Left ventricle myocardium superior (tissue), 1 donor: ENCODE measurements around the gene CMTR1. TPM values are rescaled to one million over a fixed set of nuclear protein-coding genes. Genes with fewer than 3 reads are reported as not detected.
"Not testable (repeated sequence)": the region's sequence is repeated elsewhere in the genome, so short reads cannot be mapped to it uniquely, and the experiment has no call there.

Experiments
- ATAC-seq: fragments of 200-7000 bp; cut with Tn5 transposase; one replicate; pipeline ENCODE4 v1.9.1; 2020; ENCODE audit warnings: mild to moderate bottlenecking, moderate library complexity
- DNase-seq: peaks from one replicate; pipeline ENCODE4 v3.0.0-alpha.2; 2020
- intact Hi-C: fragments of 100-400 bp; cut with micrococcal nuclease; formaldehyde crosslinking; loops from one replicate; pipeline ENCODE4 v1.11.0; 2022
- total RNA-seq: library from RNA; stranded (reverse); fragmentation: NEBNext Ultra II Directional; extraction: Animal tissue kit (Norgen Biotek cat#: 25700); gene quantifications from one replicate; pipeline ENCODE4 v1.2.1, GENCODE V29; 2021
- donor health status: DM: no; HTN: yes; CAD: no; lungs with severe emphysema.

Gene CMTR1
- total RNA-seq, 1 donor from 2014 or later, result 30.0 TPM

- intact Hi-C loops, result no loop called here
- DNase-seq, result no peak
- peak; percentile 20 for ATAC-seq
Measured at GRCh38 chr6:37432590-37432915, 468 bp upstream of the CMTR1 start.

GRCh38 chr6:37433657-37434271 lies 743 bp downstream of the CMTR1 start:
- DNase-seq (no peak), ATAC-seq (no peak)
- intact Hi-C loops, result no loop called here

GRCh38 chr6:37435373-37435772 lies 2.4 kb downstream of the CMTR1 start:
- ATAC-seq (no peak), DNase-seq (no peak)
- intact Hi-C loops, result no loop called here

DNA sequence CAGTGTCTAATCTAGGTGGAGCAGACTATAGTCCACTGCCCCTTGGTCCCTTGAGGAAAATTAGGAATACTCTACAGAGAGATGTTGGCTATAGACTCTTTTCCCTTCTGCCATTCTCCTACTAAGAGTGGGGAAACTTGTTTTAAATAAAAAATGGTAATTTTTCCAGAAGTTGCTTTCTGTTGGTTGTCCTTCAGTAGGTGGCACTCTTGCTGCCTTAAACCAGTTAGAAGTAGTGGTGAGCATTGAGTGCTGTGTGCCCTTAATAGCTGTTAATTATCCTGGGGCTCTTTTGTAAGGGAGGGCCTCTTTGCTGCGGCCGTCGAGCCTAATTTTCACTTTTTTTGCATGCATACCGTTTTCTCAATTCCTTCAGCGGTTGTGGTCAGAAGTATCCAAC lies 2.8 kb downstream of the CMTR1 start:
- intact Hi-C loops, result no loop called here
- ATAC-seq (no peak), DNase-seq (no peak)

GRCh38 chr6:37438930-37439329 lies 5.9 kb downstream of the CMTR1 start:
- DNase-seq (no peak), ATAC-seq (no peak)
- intact Hi-C loops, result no loop called here

DNA sequence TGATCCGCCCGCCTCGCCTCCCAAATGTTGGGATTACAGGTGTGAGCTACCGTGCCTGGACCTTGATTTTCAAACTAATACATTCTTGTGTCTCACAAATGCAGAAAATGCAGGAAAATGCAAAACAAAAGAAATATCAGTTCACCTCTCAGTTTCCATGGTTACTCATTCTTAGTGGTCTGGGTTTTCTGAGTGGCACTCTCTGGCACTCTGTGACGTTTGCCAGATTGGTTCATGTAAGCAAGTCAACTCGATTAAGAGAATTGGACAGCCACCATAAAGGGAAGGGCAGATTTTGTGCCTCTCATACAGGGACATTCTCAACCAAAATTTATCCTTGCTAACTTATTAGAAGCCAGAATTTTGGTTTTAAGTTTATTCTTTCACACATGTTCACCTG lies 8.6 kb downstream of the CMTR1 start:
- ATAC-seq, result no peak

DNA sequence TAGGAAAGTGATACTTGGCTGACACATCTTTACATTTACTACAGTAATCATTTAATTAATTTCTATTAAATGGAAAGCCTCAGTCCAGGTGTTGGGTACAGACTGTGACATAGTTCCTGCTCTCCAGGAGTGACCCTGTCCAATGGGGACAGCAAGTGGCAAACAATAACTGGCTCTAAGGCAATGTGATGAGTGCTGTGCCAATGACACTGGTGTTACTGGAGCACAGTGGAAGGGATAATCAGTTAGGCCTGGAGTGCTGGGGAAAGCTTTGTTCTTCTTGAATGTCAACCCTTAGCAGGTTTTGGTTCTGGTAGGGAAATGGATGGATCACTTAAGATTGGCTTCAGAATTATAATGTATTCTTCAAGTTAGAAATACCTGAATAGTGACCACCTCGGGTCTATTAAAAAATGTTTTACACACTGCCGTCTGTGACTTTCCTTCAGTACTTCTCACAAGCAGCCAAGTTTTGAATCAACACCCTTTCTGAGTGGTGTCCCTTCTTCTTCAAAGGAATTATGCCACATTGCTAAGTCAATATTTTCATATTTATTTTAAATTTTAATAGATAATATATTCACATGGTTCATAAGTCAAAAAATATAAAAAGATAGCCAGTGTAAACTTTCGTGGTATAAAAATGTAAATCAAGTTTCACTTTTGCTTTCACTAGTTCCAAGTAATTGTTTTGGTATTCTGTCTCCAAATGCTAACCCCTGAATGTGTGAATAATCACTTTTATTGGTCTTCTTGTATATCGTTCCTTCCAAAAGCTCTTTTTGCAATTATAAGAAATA lies 9.6 kb downstream of the CMTR1 start:
- intact Hi-C loops, result no loop called here
- ATAC-seq, result peak; percentile 96
- DNase-seq, result no peak

More for the DNA sequence above, 8.6 kb downstream of the CMTR1 start:
- intact Hi-C loops, result no loop called here
- DNase-seq, result no peak

GRCh38 chr6:37443216-37443542 lies 10.2 kb downstream of the CMTR1 start:
- intact Hi-C loops, DNase-seq, ATAC-seq: not testable (repeated sequence)

- ATAC-seq (no peak), DNase-seq (no peak)
- intact Hi-C loops, result no loop called here
Measured at GRCh38 chr6:37449984-37450383, 17.0 kb downstream of the CMTR1 start.

DNA sequence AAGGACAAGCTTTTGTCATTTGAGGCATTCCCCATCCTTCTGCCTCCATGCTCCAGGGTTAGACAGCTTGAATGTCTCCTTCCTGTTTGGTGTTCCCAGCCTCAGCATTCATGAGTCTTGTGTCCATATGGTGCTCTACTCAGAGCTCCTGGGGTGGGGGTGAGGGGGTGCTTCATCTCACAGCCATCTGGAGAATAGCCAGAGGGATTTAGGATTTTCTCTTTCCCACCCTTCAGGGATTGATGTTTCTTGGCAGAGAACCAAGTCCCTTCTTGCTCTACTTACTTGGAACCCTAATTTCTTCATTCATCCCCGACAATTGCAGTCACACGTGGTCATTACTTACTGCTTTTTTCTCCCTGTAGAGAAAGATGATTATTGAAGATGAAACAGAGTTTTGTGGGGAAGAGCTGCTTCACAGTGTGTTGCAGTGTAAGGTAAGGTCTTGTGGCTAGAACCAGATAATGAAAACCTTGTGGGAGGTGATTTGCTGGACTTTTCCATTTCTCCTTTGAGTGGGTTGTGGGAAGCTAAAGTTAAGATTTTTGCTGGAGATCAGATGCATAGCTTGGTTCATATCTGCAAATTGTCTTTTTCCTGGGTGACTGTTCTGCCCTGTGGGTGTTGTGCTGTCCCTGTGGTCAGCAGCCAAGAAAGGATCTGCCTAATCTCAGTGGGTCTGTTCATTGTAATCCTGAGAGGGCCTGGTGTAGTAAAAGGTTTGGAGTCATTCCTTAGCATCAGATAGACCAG lies 18.6 kb downstream of the CMTR1 start:
- ATAC-seq (no peak), DNase-seq (no peak)
- intact Hi-C loops, result no loop called here

GRCh38 chr6:37452522-37452921 lies 19.5 kb downstream of the CMTR1 start:
- no peak for DNase-seq
- no peak for ATAC-seq
- intact Hi-C loops, result no loop called here

GRCh38 chr6:37454420-37455140 lies 21.6 kb downstream of the CMTR1 start:
- DNase-seq (no peak), ATAC-seq (no peak)
- intact Hi-C loops, result no loop called here

- ATAC-seq (no peak), DNase-seq (no peak)
- intact Hi-C loops, result no loop called here
Measured at GRCh38 chr6:37456126-37456525, 23.1 kb downstream of the CMTR1 start.

GRCh38 chr6:37456816-37457560 lies 24.0 kb downstream of the CMTR1 start:
- ATAC-seq, result peak; percentile 56
- peak; percentile 43 for DNase-seq
- intact Hi-C loops, result no loop called here

- no peak for DNase-seq
- intact Hi-C loops, result no loop called here
- no peak for ATAC-seq
Measured at GRCh38 chr6:37459981-37460800, 27.2 kb downstream of the CMTR1 start.

DNA sequence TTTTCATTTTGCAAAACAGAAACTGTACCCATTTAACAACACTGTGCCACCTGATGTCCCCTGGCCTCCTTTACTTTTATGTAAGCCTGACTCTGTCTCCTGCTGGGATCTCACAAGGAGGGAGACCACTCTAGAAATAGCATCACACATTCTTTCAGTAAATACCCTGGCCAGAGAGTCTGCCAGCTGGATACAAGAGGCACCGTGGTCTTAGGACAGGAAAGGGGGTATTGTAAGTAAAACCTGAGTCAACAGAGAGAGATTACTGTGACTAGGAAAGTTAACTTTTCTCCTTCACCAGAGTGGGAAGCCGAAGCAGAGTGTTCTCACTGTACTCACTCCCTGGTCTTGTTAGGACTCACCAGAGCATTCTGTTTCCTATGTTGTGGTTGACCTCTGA lies 27.8 kb downstream of the CMTR1 start:
- ATAC-seq (no peak), DNase-seq (no peak)
- intact Hi-C loops, result no loop called here

DNA sequence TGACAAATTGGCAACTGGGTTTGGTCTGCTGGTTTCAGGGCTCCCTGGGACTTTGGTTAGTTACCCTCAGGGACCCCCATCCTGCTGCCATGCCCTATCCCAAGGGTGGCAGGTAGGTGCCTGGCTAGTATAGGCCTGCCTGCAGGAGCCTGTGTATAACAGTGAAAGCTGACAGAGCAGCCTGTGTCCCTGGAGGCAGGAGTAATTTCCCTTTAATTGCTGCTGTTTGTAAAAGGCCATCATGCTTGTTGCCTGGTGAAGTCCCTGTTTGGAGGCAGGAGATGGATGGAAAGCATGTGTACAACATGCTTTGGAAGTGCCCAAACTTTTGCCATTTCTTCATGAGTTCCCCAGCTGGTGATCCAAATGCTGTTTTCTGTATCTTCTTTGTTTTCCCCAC lies 30.1 kb downstream of the CMTR1 start:
- DNase-seq (no peak), ATAC-seq (no peak)
- intact Hi-C loops, result no loop called here

DNA sequence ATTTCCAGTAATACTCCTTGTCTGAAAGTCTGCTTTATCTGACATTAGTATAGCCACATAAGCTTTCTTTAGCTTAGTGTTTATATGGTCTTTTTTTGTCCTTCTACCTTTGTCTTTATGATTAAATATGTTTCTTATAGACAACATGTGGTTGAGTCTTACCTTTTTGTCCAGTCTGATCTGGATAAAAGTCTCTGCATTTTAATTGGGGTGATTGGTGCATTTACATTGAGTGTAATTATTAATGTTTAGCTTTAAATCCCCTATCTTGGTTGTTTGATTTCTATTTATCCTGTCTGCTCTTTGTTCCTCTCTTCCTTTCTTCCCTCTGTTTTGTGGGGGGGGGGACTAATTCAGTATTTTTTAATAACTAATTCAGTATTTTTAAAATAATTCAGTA lies 34.7 kb downstream of the CMTR1 start:
- ATAC-seq, result no peak
- no peak for DNase-seq
- intact Hi-C loops, result no loop called here
